ENCODE data around the gene TMEM179. TPM values are rescaled to one million over a fixed set of nuclear protein-coding genes. Genes with fewer than 3 reads are reported as not detected.

The TMEM179 gene
- total and polyA plus RNA-seq, 2 experiments from 2014 or later: not detected

DNA sequence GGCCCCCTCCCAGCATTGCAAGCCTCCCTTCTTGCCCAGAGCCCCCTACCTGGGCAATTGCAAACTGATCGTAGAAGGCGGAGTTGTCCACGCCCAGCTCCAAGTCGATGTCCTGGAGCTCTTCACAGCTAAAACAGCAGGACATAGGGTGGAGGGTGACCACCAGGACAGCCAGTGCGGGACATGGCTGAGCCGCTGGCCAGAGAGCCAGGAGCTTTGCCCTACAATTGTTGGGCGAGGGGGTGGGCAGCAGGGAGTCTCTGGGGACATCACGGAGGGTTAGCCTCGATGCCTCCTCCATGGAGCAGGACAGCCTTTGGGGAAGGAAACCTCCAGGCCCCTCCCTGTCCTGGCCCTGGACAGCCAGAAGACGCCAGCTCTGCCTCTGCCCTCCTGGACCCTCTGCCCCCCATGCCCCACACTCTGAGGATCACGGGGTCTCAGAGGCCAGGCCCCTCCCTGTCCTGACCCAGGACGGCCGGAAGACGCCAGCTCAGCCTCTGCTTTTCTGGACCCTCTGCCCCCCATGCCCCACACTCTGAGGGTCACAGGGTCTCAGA, 9.4 kb downstream of the TMEM179 start:
- no peaks in the 10 kb centered on the region for H3K79me2 ChIP-seq (ENCODE audit: insufficient read depth)
- H3K27ac ChIP-seq: no peak overlapping the region
- WGBS, 2 experiments (ENCODE audit: low coverage in 1 of 2, low lambda C conversion rate in 2 of 2, missing lambda C conversion rate in 2 of 2): 51 to 55% methylated on average over 11 to 12 of the region's 14 CpGs
- no peaks in the 10 kb centered on the region; the same call in 1 of the 2 replicates for H3K27me3 ChIP-seq (replicated peaks; ENCODE audit: insufficient read depth)
- H3K4me3 ChIP-seq: no peak overlapping the region
- H3F3A ChIP-seq (ENCODE audit: insufficient read depth): no peaks in the 10 kb centered on the region
- H3K4me2 ChIP-seq (ENCODE audit: unreplicated experiment): no peak overlapping the region
- no peak overlapping the region for H2AFZ ChIP-seq
- no peak for TF ChIP-seq EZH2phosphoT487 (IDR thresholded peaks at IDR 0.05; ENCODE audit: insufficient read depth, low read depth)
- TF ChIP-seq EZH2 (IDR thresholded peaks at IDR 0.05; ENCODE audit: insufficient read depth, poor library complexity, severe bottlenecking): no peak
- no peak for DNase-seq
- no peaks in the 10 kb centered on the region for H3K9me3 ChIP-seq (ENCODE audit: low read depth)
- H3K9me2 ChIP-seq (ENCODE audit: insufficient read depth): no peaks in the 10 kb centered on the region
- in situ Hi-C loops (cut with MboI): no loop called here
- no peaks in the 10 kb centered on the region for H3K36me3 ChIP-seq (ENCODE audit: low read depth)
- no peaks in the 10 kb centered on the region for H3K4me1 ChIP-seq (ENCODE audit: insufficient read depth)
- H4K20me1 ChIP-seq (ENCODE audit: insufficient read depth): no peaks in the 10 kb centered on the region
- no peak overlapping the region for H3K9ac ChIP-seq

DNA sequence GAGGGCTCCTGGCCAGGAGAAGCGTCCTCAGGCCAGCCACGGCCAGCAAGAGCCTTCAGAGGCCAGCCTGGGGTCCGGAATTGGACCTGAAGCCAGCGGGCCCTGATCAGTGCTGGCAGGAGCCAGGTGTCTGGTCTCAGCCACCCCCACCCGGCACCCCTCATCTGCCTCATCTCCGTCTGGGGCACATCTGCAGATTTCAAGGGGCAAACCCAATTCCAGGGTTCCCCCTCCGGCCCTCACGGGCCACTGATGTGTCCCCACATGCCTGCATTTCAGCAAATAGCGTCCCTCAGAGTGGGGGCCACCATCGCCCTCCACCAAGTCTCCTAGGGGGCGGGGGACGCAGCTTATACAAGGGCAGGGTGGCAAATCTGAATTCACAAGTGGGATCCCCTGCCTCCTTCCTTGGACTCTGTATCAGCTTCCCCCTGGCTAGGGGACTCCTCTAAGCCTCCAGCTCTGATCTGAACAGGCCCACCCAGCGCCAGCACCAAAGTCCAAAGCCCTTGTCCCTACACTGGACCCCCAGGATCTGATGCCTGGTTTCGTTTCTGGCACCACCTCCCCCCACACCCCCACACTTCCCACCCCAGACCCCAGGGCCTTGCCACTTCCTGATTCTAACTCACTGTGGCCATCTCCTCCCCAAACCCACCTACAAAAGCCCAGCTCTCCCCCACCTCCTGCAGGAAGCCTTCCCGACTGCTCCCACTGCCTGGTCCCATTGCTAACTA, 10.1 kb downstream of the TMEM179 start:
- DNase-seq: no peak
- WGBS, 2 experiments (ENCODE audit: low coverage in 1 of 2, low lambda C conversion rate in 2 of 2, missing lambda C conversion rate in 2 of 2): 44 to 57% methylated on average over 14 to 15 of the region's 15 CpGs

DNA sequence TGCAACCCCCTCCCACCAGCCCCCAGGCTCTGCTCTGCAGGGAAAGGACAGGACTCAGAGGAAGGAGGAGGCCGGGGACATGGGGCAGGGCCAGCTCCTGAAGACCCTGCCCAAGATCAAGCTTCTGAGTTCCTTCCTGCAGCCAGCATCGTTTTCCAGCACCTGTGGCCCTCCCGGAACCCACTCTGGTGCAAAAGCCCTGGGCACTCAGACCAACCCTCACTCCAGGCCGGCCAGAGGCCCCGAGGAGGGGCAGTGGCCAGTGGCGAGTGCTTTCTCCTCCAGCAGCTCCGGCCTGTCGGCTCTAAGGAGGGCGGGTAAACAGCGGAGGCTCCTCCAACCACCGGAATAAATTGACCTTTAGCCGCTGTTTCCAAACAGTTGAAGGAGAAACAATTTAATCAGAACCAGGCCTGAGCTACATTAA, 10.8 kb downstream of the TMEM179 start:
- TF ChIP-seq EZH2 (IDR thresholded peaks at IDR 0.05; ENCODE audit: insufficient read depth, poor library complexity, severe bottlenecking) (no peak), EZH2phosphoT487 (IDR thresholded peaks at IDR 0.05; ENCODE audit: insufficient read depth, low read depth) (no peak)

More for the DNA sequence above, 10.1 kb downstream of the TMEM179 start:
- H3K27me3 ChIP-seq (replicated peaks; ENCODE audit: insufficient read depth): no peaks in the 10 kb centered on the region; the same call in 1 of the 2 replicates
- no peaks in the 10 kb centered on the region for H3F3A ChIP-seq (ENCODE audit: insufficient read depth)
- no peaks in the 10 kb centered on the region for H3K9me3 ChIP-seq (ENCODE audit: low read depth)
- H3K27ac ChIP-seq: no peak overlapping the region
- H3K4me2 ChIP-seq (ENCODE audit: unreplicated experiment): no peak overlapping the region
- no peak overlapping the region for H2AFZ ChIP-seq
- H3K9me2 ChIP-seq (ENCODE audit: insufficient read depth): no peaks in the 10 kb centered on the region
- H3K36me3 ChIP-seq (ENCODE audit: low read depth): no peaks in the 10 kb centered on the region
- H4K20me1 ChIP-seq (ENCODE audit: insufficient read depth): no peaks in the 10 kb centered on the region
- H3K4me3 ChIP-seq: no peak overlapping the region
- no peaks in the 10 kb centered on the region for H3K4me1 ChIP-seq (ENCODE audit: insufficient read depth)
- in situ Hi-C loops (cut with MboI): no loop called here
- TF ChIP-seq EZH2 (IDR thresholded peaks at IDR 0.05; ENCODE audit: insufficient read depth, poor library complexity, severe bottlenecking) (no peak), EZH2phosphoT487 (IDR thresholded peaks at IDR 0.05; ENCODE audit: insufficient read depth, low read depth) (no peak)
- H3K79me2 ChIP-seq (ENCODE audit: insufficient read depth): no peaks in the 10 kb centered on the region
- H3K9ac ChIP-seq: no peak overlapping the region

DNA sequence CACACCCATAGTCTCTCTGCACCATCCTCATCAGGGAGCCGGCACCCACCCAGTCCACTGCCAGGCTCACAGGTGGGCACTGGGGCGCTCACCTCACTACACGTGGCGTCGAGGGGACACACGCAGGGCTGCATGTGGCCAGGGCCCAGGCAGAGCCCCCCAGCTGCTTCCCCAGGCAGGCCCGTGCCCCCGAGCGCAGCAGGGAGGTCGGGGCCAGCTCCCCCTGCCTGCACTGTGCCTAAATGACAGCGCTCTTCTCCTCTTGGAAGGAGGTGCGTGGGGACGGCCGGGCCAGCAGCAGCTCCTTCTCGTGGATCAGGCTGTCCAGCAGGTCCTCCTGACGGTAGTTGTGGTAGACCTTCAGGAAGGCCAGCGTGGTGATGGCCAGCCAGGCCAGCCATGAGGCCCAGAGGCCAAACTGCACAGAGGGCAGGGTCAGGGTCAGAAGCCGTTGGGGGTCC, 11.3 kb downstream of the TMEM179 start:
- Histone ChIP-seq H3K4me1 (ENCODE audit: insufficient read depth) (no peaks in the 10 kb centered on the region), H3K4me3 (no peak overlapping the region), H3K36me3 (ENCODE audit: low read depth) (no peaks in the 10 kb centered on the region), H3K79me2 (ENCODE audit: insufficient read depth) (no peaks in the 10 kb centered on the region), H3K9me2 (ENCODE audit: insufficient read depth) (no peaks in the 10 kb centered on the region), H3K9ac (no peak overlapping the region), H3K4me2 (ENCODE audit: unreplicated experiment) (no peak overlapping the region), H4K20me1 (ENCODE audit: insufficient read depth) (no peaks in the 10 kb centered on the region), H3F3A (ENCODE audit: insufficient read depth) (no peaks in the 10 kb centered on the region), H3K27me3 (replicated peaks; ENCODE audit: insufficient read depth) (no peaks in the 10 kb centered on the region; the same call in 1 of the 2 replicates), H3K27ac (no peak overlapping the region), H2AFZ (no peak overlapping the region), H3K9me3 (ENCODE audit: low read depth) (no peaks in the 10 kb centered on the region)
- 59 to 61% methylated on average over 17 to 18 of the region's 18 CpGs for WGBS, 2 experiments (ENCODE audit: low coverage in 1 of 2, low lambda C conversion rate in 2 of 2, missing lambda C conversion rate in 2 of 2)
- DNase-seq: no peak
- TF ChIP-seq EZH2phosphoT487 (IDR thresholded peaks at IDR 0.05; ENCODE audit: insufficient read depth, low read depth): no peak
- no peak for TF ChIP-seq EZH2 (IDR thresholded peaks at IDR 0.05; ENCODE audit: insufficient read depth, poor library complexity, severe bottlenecking)
- in situ Hi-C loops (cut with MboI): no loop called here

More for the DNA sequence above, 10.8 kb downstream of the TMEM179 start:
- Histone ChIP-seq H4K20me1 (ENCODE audit: insufficient read depth) (no peaks in the 10 kb centered on the region), H3K36me3 (ENCODE audit: low read depth) (no peaks in the 10 kb centered on the region), H3K27me3 (replicated peaks; ENCODE audit: insufficient read depth) (no peaks in the 10 kb centered on the region; the same call in 1 of the 2 replicates), H2AFZ (no peak overlapping the region), H3K79me2 (ENCODE audit: insufficient read depth) (no peaks in the 10 kb centered on the region), H3K9ac (no peak overlapping the region), H3F3A (ENCODE audit: insufficient read depth) (no peaks in the 10 kb centered on the region), H3K4me2 (ENCODE audit: unreplicated experiment) (no peak overlapping the region), H3K9me2 (ENCODE audit: insufficient read depth) (no peaks in the 10 kb centered on the region), H3K4me3 (no peak overlapping the region), H3K9me3 (ENCODE audit: low read depth) (no peaks in the 10 kb centered on the region), H3K4me1 (ENCODE audit: insufficient read depth) (no peaks in the 10 kb centered on the region), H3K27ac (no peak overlapping the region)
- in situ Hi-C loops (cut with MboI): no loop called here
- 32 to 41% methylated on average over 12 of the region's 12 CpGs for WGBS, 2 experiments (ENCODE audit: low coverage in 1 of 2, low lambda C conversion rate in 2 of 2, missing lambda C conversion rate in 2 of 2)
- DNase-seq: no peak

Data from GM23248 (cell line).